ENCODE measurements around the gene PPAN.

DNA sequence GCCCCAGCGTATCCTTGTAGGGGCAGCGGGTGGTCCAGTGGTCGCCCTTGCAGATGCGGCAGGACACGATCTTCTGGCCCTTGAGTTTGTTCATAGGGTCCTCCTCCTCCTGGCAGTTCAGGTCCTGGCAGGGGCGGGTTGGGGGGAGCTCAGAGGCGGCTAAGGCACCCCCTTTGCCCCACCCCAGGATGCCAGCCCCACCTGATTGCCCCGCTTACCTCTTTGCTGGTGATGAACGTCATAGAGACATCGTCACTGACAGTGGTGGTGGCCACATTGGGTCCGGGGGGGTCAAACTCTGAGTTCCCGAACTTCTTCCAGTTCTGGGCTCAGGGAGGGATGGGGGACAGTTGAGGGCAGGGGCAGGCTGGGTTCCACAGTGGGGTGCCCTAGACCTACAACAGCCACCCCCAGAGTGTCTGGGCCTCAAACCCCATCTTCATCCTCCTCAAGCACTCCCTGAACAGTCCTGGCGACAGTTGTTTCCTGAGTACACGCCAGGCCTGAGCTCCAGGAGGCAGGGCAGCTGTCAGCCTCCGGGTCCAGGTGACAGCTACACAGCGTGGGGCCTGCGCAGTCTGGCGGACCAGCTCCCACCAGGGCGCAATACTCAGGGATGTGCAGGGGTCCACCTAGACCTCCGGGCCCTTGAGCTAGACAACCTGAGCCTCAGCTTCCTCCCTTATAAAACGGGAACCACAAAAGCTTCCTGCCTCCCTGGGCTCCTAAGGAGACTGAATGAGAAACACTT lies 10.9 kb downstream of the PPAN start:
- TF ChIP-seq EZH2phosphoT487 (IDR thresholded peaks at IDR 0.05; ENCODE audit: borderline replicate concordance, low read length) = no peak
- TF ChIP-seq, protein P1, sequence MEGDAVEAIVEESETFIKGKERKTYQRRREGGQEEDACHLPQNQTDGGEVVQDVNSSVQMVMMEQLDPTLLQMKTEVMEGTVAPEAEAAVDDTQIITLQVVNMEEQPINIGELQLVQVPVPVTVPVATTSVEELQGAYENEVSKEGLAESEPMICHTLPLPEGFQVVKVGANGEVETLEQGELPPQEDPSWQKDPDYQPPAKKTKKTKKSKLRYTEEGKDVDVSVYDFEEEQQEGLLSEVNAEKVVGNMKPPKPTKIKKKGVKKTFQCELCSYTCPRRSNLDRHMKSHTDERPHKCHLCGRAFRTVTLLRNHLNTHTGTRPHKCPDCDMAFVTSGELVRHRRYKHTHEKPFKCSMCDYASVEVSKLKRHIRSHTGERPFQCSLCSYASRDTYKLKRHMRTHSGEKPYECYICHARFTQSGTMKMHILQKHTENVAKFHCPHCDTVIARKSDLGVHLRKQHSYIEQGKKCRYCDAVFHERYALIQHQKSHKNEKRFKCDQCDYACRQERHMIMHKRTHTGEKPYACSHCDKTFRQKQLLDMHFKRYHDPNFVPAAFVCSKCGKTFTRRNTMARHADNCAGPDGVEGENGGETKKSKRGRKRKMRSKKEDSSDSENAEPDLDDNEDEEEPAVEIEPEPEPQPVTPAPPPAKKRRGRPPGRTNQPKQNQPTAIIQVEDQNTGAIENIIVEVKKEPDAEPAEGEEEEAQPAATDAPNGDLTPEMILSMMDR (conservative IDR thresholded peaks at IDR 0.05; ENCODE audit: low read depth, low read length) = no peak
